NCI-H2227 (cell line): ENCODE measurements around the gene CTSH.
"Not testable (repeated sequence)": the region's sequence is repeated elsewhere in the genome, so short reads cannot be mapped to it uniquely, and the experiment has no call there.

Experiments used
- DNase-seq: peaks from one replicate; lab custom pipeline; 2025; ENCODE audit not compliant: unreplicated experiment; lab: John Stamatoyannopoulos, UW

CTSH gene

DNA sequence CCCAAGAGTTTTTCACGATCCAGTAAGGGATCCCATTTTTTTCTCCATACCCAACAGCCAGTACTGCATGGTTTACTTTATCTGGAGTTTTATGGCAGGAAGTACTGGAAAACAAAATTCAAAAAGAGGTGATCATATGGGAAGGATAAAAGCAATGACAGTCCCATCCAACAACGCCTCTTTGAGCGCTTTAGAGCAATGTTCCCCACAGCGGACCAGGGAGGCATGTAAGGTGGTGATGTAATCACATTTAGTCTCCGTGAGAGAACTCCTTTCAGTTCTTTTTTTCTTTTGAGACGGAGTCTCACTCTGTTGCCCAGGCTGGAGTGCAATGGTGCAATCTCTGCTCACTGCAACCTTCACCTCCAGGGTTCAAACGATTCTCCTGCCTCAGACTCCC, 21.8 kb downstream of the CTSH start:
- DNase-seq, result no peak

DNA sequence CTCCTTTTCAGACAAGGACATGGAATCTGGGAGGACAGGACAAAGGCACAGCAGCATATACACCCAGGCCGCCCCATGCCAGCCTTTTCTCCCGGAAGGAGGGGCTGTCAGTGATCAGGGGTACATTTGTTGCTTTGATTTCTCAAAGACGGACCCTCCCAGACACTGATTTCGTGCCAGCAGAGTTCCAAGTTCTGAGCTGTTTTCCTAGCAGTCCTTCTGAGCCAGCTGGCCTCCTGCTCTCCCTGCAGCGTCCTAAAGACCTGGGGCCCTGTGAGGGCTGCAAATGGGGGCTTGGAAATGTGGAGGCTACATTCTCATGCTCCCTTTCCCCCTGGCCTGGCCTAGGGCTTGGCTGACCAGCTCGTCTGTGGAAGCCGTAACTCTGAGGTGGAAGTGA, 22.3 kb downstream of the CTSH start:
- no peak for DNase-seq

GRCh38 chr15:78921940-78922339, 22.9 kb downstream of the CTSH start:
- DNase-seq, result no peak

- DNase-seq, result no peak
Measured at GRCh38 chr15:78921517-78921916, 23.3 kb downstream of the CTSH start.

- DNase-seq, result no peak
Measured at GRCh38 chr15:78917888-78918287, 27.0 kb downstream of the CTSH start.

GRCh38 chr15:78916088-78916487, 28.8 kb downstream of the CTSH start:
- no peak for DNase-seq

DNA sequence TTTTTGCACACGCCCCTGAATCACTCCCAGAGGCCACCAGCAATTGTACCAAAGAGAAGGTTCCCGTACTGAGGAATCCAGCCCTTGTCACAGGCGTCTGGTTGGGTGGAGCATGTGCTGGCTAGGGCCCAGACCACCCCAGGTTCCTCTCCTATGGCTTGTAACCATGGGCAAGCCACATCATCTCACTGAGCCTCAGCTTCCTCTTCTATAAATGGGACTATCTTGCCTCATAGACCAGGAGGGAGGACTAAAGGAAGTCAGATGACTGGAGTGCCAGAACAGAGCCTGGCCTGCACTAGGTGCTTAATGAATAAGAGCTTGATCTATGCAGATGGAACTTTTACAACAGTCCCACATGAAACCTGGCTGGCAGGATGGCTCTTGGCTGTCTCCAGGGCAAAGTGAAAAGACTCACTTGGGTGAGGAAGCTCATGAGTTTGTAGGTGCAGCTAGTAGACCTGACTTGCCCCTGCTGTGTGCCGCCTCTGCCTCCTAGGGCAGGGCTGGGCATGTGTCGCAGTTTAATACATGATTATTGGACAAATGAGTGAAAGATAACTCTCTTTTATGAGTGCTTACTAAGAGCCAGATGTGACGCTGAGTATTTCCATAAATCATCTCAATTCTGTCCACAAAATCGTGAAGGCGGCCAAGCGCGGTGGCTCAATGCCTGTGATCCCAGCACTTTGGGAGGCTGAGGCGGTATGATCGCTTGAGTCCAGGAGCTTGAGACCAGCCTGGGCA, 29.3 kb downstream of the CTSH start:
- no peak for DNase-seq

DNA sequence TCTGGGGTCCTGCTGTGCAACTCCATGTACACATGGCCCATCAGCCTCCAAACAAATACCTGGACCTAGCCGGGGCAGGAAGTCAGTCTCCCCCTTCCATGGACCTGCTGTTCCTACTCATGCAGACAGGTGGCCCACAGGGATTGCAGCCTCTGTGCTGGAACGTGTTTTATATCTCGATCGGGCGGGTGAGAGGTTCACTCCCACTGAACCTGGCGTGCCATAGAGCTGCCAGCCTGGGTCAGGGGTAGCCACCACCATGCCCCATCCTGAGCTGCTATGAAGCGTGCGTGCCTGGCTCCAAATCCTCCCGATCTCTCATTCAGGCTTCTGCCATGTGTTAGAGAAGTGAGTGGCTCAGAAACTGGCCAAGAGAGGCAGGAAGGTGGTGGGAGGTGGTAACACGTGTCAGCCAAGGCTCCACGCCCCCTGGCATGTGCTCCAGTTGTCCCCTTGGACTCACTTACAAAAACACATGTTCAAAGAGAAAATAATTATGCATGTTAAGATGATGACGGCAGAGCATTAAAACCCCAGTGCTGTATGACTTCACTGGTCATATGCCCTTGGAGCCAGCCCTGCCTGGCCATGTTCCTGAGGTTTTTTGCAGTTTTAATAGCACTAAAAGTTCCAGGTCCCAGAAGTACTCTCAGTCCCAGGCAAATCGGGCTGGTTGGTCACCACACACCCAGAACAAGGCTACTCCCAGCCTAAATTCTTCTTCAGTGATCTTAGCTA, 30.6 kb downstream of the CTSH start:
- DNase-seq, result no peak

- no peak for DNase-seq
Measured at GRCh38 chr15:78913012-78913411, 31.8 kb downstream of the CTSH start.

DNA sequence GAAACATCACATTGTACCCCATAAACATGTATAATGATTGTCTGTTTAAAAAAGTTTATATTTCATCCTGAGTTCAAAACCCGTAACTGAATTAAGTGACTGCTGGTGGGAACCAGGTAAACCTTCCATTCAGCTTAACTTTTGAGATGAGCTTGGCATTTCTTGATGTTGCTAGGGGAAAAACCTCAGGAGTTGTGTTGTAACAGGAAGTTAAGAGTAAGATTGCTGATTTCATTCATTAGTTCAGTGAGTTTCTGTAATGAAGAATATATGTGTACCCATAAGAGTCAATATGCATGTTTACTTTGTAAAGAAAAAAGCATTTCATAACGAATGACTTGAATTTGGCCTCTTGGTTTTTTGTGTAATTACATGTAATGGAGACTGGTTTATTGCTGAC, 32.5 kb downstream of the CTSH start:
- no peak for DNase-seq

DNA sequence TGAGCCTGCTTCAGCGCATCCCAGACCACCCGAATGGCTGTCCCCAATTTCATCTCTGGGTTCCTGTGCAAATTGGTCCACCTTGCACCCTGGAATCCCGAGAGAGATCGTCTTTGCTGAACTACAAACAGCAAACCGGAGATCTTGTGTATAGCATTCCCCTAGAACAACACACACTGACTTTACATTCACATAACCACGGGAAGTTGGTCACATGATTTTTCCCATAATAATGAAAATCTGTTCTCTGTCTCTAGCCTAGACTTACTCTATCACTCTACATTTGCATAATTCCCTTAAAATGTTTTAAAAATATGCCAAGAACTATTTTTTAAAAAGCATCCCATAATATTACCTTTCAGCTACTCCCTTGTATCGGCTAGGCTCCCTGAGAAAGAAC, 34.6 kb downstream of the CTSH start:
- no peak for DNase-seq

DNA sequence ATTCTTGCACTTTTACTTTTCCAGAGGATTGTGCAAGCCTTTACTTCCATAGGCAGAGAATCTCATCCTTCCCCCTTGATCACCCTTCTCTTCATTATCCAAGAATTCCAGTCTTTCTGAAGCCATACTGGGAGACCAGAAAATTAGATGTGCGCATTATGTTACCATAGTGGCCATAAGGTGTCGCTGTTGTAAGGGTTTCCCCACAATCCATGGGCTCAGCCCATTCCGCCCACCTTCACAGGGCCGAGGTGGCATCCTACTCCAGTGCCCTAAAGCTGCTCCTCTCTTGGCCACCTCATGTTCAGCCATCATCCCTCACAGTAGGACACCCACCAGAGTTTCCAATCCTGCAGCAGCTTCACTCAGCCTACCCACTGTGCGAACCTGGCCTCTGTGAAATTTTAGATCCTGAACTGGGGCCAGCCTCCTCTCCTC, 35.0 kb downstream of the CTSH start:
- DNase-seq, result peak; percentile 36

- no peak for DNase-seq
Measured at GRCh38 chr15:78909160-78909695, 35.6 kb downstream of the CTSH start.

DNA sequence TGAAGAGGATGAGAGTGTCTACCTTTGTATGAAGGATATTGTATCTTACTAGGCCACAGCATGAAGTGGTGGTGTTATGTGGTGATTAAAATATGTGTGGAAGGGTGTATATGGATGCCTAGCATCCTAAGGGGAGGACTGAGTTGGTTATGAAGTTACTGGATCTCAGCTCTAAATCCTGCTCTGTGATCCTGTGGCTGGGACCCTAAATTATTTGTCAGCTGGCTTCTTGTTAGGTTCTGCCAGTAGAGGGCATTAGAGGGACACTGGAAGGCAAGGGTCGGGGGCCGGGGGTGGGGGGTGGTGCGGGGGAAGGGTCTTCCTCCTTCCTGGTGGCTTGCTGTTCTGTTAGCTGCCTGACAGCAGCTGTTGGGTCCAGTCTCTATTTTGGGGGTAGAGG, 37.3 kb downstream of the CTSH start:
- DNase-seq, result no peak

- no peak for DNase-seq
Measured at GRCh38 chr15:78906316-78906620, 38.6 kb downstream of the CTSH start.

DNA sequence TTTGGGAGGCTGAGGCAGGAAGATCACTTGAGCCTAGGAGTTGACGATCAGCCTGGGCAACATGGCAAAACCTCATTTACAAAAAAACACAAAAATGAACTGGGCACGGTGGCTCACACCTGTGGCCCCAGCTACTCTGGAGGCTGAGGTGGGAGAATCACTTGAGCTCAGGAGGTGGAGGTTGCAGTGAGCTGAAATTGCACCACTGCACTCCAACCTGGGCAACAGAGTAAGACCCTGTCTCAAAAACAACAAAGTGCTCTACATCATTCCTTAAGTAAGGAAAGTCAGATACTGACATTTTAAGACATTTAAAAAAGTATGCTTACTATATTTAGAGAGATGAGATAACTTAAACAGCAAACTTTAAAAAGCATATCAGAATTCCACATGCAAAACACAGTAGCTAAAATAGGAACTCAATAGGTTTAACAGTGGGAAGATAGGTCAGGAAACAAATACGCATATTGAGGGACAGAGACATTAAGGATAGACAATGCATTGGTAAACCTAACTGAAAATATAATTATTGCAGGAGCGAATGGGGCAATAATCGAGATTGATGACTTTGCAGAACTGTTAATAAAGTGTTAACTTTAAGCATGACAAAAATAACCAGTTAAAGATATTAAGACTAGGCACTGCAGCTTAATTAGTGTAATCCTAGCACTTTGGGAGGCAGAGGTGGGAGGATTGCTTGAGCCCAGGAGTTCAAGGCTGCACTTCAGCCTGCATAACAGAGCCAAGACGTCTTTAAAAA, 40.1 kb downstream of the CTSH start:
- DNase-seq, result no peak

- DNase-seq, result not testable (repeated sequence)
Measured at GRCh38 chr15:78902281-78903032, 42.4 kb downstream of the CTSH start.

GRCh38 chr15:78900819-78901533, 43.9 kb downstream of the CTSH start:
- DNase-seq, result not testable (repeated sequence)

DNA sequence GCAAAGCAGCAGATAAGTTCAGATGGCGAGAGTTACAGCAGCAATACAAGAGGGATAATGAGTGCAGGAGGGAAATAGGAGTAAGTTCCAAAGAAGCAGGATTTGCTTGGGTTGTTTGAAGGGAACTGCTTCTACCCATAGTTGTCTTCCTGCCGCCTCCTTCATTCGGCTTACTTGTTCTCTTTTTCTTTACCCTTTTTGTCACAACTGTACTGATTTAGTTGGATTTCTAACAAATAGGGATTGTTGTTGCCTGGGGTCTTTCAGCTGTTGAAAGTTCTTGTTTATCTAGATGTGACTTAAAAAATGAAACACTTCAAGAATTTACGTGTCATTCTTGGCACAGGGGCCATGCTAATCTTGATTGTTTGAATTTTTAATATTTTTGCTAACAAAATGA, 46.3 kb downstream of the CTSH start:
- DNase-seq, result no peak

- no peak for DNase-seq
Measured at GRCh38 chr15:78895471-78895870, 49.4 kb downstream of the CTSH start.
